HCT116 (cell line): ENCODE data around the gene IGFN1. TPM values are rescaled to one million over a fixed set of nuclear protein-coding genes. Genes with fewer than 3 reads are reported as not detected.

ENCODE experiments used
- ATAC-seq: fragments of 200-7000 bp; cut with Tn5 transposase; 2 replicates; pipeline ENCODE4 v1.9.1; 2020; ENCODE audit warnings: mild to moderate bottlenecking, moderate library complexity
- BruUV-seq: library from RNA; stranded (reverse); fragments of 400-500 nt; replicated peaks from 2 replicates; lab custom pipeline; 2021; lab: Mats Ljungman, UMichigan
- CTCF ChIA-PET: fragments of 300-600 bp; sonication (Branson Sonifier 250); formaldehyde crosslinking; loops from one replicate; lab custom pipeline; 2021; ENCODE audit warnings: antibody characterized with exemption; lab: Charles Lee
- POLR2A ChIA-PET: fragments of 300-600, 350-600 bp; sonication (Branson Sonifier 250); formaldehyde crosslinking; loops from one replicate; lab custom pipeline; 2021; ENCODE audit warnings: antibody characterized with exemption; lab: Charles Lee
- RAD21 ChIA-PET, 2 experiments: fragments of 300-600 bp; sonication (Branson Sonifier 250); formaldehyde crosslinking; loops; one replicate each; lab custom pipeline; 2023; ENCODE audit warnings: low total read pairs in 2 of 2; ENCODE audit not compliant: uncharacterized antibody in 2 of 2, unreplicated experiment in 2 of 2, low non-redundant PET in 1 of 2; lab: Charles Lee
- DNase-seq: peaks from one replicate; pipeline ENCODE4 v3.0.0-alpha.2; 2010; ENCODE audit warnings: low read depth, low spot score
- H2AFZ ChIP-seq: fragments of 200-600 bp; shearing (Covaris generic), sonication (generic); 2 replicates; pipeline ENCODE4 v1.6.1; 2017; ENCODE audit warnings: low read depth, mixed run types, mixed read lengths, antibody characterized with exemption, low read length; ENCODE audit not compliant: poor library complexity, severe bottlenecking
- H3K27ac ChIP-seq: 2 replicates; pipeline ENCODE4 v1.5.1; 2012; ENCODE audit warnings: low read depth, low read length
- H3K27me3 ChIP-seq: fragments of 200-600 bp; sonication (generic); 2 replicates; pipeline ENCODE4 v1.6.1; 2016; ENCODE audit warnings: mixed run types, low read length, mixed read lengths; ENCODE audit not compliant: insufficient read depth
- H3K36me3 ChIP-seq, 2 experiments: fragments of 200-500 bp in 1 of 2; fragments of 200-600 bp in 1 of 2; sonication (Bioruptor generic) in 1 of 2; sonication (generic) in 1 of 2; 2 replicates each; pipeline versions ENCODE4 v1.5.1 to v1.6.1; 2014 to 2016; ENCODE audit warnings: low read length in 2 of 2, inconsistent platforms in 1 of 2, mixed read lengths in 1 of 2, mixed run types in 1 of 2; ENCODE audit not compliant: insufficient read depth in 2 of 2, control insufficient read depth in 1 of 2
- H3K4me1 ChIP-seq, 2 experiments: fragments of 200-600 bp in 1 of 2; sonication (generic) in 1 of 2; 2 replicates each; pipeline versions ENCODE4 v1.5.1 to v1.6.1; 2012 to 2017; ENCODE audit warnings: low read length in 2 of 2, inconsistent platforms in 1 of 2, mild to moderate bottlenecking in 1 of 2, mixed read lengths in 1 of 2, mixed run types in 1 of 2, moderate library complexity in 1 of 2; ENCODE audit not compliant: insufficient read depth in 2 of 2, control insufficient read depth in 1 of 2
- H3K4me2 ChIP-seq: fragments of 200-600 bp; sonication (generic); 2 replicates; pipeline ENCODE4 v1.6.1; 2017; ENCODE audit warnings: mixed run types, low read length, mixed read lengths
- H3K4me3 ChIP-seq, 2 experiments: fragments of 200-600 bp in 1 of 2; sonication (generic) in 1 of 2; replicated peaks in 1 of 2; 2 replicates each; pipeline ENCODE4 v1.5.1; 2011 to 2016; ENCODE audit warnings: low read length in 2 of 2, control low read depth in 1 of 2, low read depth in 1 of 2, mild to moderate bottlenecking in 1 of 2, mixed read lengths in 1 of 2, mixed run types in 1 of 2
- H3K79me2 ChIP-seq: fragments of 200-600 bp; sonication (generic); 2 replicates; pipeline ENCODE4 v1.6.1; 2017; ENCODE audit warnings: mild to moderate bottlenecking, mixed run types, low read length, moderate library complexity, mixed read lengths; ENCODE audit not compliant: insufficient read depth
- H3K9ac ChIP-seq: fragments of 200-600 bp; sonication (generic); 2 replicates; pipeline ENCODE4 v1.6.1; 2016; ENCODE audit warnings: low read length, mixed read lengths
- H3K9me2 ChIP-seq: fragments of 200-600 bp; sonication (generic), shearing (Covaris generic); 2 replicates; pipeline ENCODE4 v1.6.1; 2017; ENCODE audit warnings: mixed run types, mild to moderate bottlenecking, moderate library complexity; ENCODE audit not compliant: insufficient read depth
- H3K9me3 ChIP-seq, 2 experiments: fragments of 200-500 bp in 1 of 2; fragments of 200-600 bp in 1 of 2; sonication (Bioruptor generic) in 1 of 2; sonication (generic) in 1 of 2; 2 replicates each; pipeline ENCODE4 v1.6.1; 2014 to 2017; ENCODE audit warnings: low read length in 2 of 2, mixed read lengths in 2 of 2, inconsistent platforms in 1 of 2, low read depth in 1 of 2, mild to moderate bottlenecking in 1 of 2, mixed run types in 1 of 2, moderate library complexity in 1 of 2; ENCODE audit not compliant: control insufficient read depth in 1 of 2, insufficient read depth in 1 of 2
- H4K20me1 ChIP-seq: fragments of 200-600 bp; sonication (generic), shearing (Covaris generic); 2 replicates; pipeline ENCODE4 v1.6.1; 2017; ENCODE audit warnings: mixed run types, mild to moderate bottlenecking, moderate library complexity; ENCODE audit not compliant: insufficient read depth
- CEBPB ChIP-seq: IDR thresholded peaks from 2 replicates; pipeline ENCODE4 v1.6.1; 2012; ENCODE audit warnings: low read depth
- ELF1 ChIP-seq: IDR thresholded peaks from 2 replicates; pipeline ENCODE4 v1.6.1; 2012; ENCODE audit warnings: low read depth, borderline replicate concordance
- EZH2 ChIP-seq: fragments of 200-600 bp; sonication (generic); IDR thresholded peaks from 2 replicates; pipeline ENCODE4 v1.6.1; 2017; ENCODE audit warnings: antibody characterized with exemption, mixed run types
- EZH2phosphoT487 ChIP-seq: fragments of 200-600 bp; IDR thresholded peaks from 2 replicates; pipeline ENCODE4 v1.6.1; 2018; ENCODE audit warnings: antibody characterized with exemption, borderline replicate concordance
- JUND ChIP-seq: IDR thresholded peaks from 2 replicates; pipeline ENCODE4 v1.6.1; 2012
- POLR2A ChIP-seq: IDR thresholded peaks from 2 replicates; pipeline ENCODE4 v1.7.0; 2011; ENCODE audit warnings: borderline replicate concordance; ENCODE audit not compliant: insufficient read depth, insufficient read length; ENCODE audit errors: extremely low read depth
- POLR2AphosphoS5 ChIP-seq: IDR thresholded peaks from 2 replicates; pipeline ENCODE4 v1.6.1; 2011; ENCODE audit warnings: mild to moderate bottlenecking, low read depth, low read length, moderate library complexity
- RAD21 ChIP-seq: IDR thresholded peaks from 2 replicates; pipeline ENCODE4 v1.6.1; 2012; ENCODE audit warnings: low read depth, mild to moderate bottlenecking
- SP1 ChIP-seq: IDR thresholded peaks from 2 replicates; pipeline ENCODE4 v1.6.1; 2012; ENCODE audit warnings: low read depth
- TCF7L2 ChIP-seq: IDR thresholded peaks from 2 replicates; pipeline ENCODE4 v1.7.0; 2011; ENCODE audit warnings: borderline replicate concordance, inconsistent platforms; ENCODE audit not compliant: insufficient read depth, insufficient read length; ENCODE audit errors: extremely low read depth
- YY1 ChIP-seq: IDR thresholded peaks from 2 replicates; pipeline ENCODE4 v1.6.1; 2011; ENCODE audit warnings: low read length, low read depth, moderate library complexity, mild to moderate bottlenecking; ENCODE audit not compliant: insufficient replicate concordance; ENCODE audit errors: extremely low read depth
- intact Hi-C: fragments of 100-400 bp; cut with micrococcal nuclease; formaldehyde crosslinking; loops from 2 replicates; pipeline ENCODE4 v1.10.0; 2022
- total RNA-seq: library from RNA; stranded (reverse); gene quantifications from one replicate; pipeline ENCODE4 v1.2.1, GENCODE V29; 2021; ENCODE audit not compliant: unreplicated experiment
- TF ChIP-seq, protein P1 (sequence below), 3 experiments: fragments of 200-600 bp in 1 of 3; sonication (generic) in 1 of 3; IDR thresholded peaks in 2 of 3; conservative IDR thresholded peaks in 1 of 3; 2 replicates each; pipeline ENCODE4 v1.5.1; 2012 to 2017; ENCODE audit warnings: low read depth in 2 of 3, low read length in 2 of 3, antibody characterized with exemption in 1 of 3, borderline replicate concordance in 1 of 3, control low read depth in 1 of 3, mild to moderate bottlenecking in 1 of 3, mixed read lengths in 1 of 3, mixed run types in 1 of 3, moderate library complexity in 1 of 3; ENCODE audit not compliant: insufficient read depth in 1 of 3
- TF ChIP-seq, protein P2 (sequence below): IDR thresholded peaks from 2 replicates; pipeline ENCODE4 v1.6.1; 2012
- TF ChIP-seq, protein P3 (sequence below): IDR thresholded peaks from 2 replicates; pipeline ENCODE4 v1.6.1; 2011; ENCODE audit warnings: mild to moderate bottlenecking, low read length, moderate library complexity; ENCODE audit not compliant: insufficient replicate concordance; ENCODE audit errors: extremely low read depth

IGFN1 gene
- total RNA-seq, 1 experiment from 2014 or later: not detected

DNA sequence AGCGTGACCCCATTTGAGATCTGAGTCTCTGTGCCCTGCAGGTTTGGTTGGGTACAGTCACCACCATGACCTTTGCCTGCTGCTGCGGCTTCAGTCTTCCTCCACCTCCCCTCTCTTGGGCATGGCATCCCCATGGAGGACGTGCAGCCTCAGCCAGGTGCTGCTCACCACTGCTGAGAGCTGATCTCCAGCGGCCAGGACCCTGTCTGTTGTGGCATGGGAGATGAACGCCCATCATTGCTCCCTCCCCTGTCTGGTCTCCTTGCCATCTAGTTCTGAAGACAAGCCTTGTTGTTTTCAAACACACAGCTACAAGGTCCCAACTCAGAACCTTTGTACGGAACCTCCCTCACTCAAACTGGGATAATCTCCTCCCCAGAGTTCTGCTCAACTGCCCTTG, 73.4 kb downstream of the IGFN1 start:
- BruUV-seq: no TSS peak
- Histone ChIP-seq H3K36me3 (no peaks in the 10 kb centered on the region), H3K4me2 (no peak overlapping the region), H3K9me3 (no peaks in the 10 kb centered on the region), H2AFZ (no peak overlapping the region), H3K4me1 (peaks cover 12 to 51% of the 10 kb centered on the region in 2 experiments), H3K9ac (no peak overlapping the region), H3K79me2 (no peaks in the 10 kb centered on the region), H3K9me2 (no peaks in the 10 kb centered on the region), H3K27me3 (no peaks in the 10 kb centered on the region), H3K27ac (no peak overlapping the region), H3K4me3 (no peak overlapping the region), H4K20me1 (no peaks in the 10 kb centered on the region)
- TF ChIP-seq, protein P1, sequence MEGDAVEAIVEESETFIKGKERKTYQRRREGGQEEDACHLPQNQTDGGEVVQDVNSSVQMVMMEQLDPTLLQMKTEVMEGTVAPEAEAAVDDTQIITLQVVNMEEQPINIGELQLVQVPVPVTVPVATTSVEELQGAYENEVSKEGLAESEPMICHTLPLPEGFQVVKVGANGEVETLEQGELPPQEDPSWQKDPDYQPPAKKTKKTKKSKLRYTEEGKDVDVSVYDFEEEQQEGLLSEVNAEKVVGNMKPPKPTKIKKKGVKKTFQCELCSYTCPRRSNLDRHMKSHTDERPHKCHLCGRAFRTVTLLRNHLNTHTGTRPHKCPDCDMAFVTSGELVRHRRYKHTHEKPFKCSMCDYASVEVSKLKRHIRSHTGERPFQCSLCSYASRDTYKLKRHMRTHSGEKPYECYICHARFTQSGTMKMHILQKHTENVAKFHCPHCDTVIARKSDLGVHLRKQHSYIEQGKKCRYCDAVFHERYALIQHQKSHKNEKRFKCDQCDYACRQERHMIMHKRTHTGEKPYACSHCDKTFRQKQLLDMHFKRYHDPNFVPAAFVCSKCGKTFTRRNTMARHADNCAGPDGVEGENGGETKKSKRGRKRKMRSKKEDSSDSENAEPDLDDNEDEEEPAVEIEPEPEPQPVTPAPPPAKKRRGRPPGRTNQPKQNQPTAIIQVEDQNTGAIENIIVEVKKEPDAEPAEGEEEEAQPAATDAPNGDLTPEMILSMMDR (IDR thresholded peaks at IDR 0.05 in 2 of 3, conservative IDR thresholded peaks at IDR 0.05 in 1 of 3; ENCODE audit: borderline replicate concordance in 1 of 3, insufficient read depth in 1 of 3, low read depth in 2 of 3, low read length in 2 of 3): no peak
- TF ChIP-seq, protein P2, sequence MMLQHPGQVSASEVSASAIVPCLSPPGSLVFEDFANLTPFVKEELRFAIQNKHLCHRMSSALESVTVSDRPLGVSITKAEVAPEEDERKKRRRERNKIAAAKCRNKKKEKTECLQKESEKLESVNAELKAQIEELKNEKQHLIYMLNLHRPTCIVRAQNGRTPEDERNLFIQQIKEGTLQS: no peak
- TF ChIP-seq CEBPB: no peak
- TF ChIP-seq RAD21: no peak
- no peak for TF ChIP-seq EZH2
- TF ChIP-seq YY1: no peak
- TF ChIP-seq JUND: no peak
- ATAC-seq: no peak
- POLR2A ChIA-PET: no interaction called here
- intact Hi-C loops: no loop called here
- no peak for DNase-seq
- RAD21 ChIA-PET: no interaction called here
- CTCF ChIA-PET: no interaction called here

DNA sequence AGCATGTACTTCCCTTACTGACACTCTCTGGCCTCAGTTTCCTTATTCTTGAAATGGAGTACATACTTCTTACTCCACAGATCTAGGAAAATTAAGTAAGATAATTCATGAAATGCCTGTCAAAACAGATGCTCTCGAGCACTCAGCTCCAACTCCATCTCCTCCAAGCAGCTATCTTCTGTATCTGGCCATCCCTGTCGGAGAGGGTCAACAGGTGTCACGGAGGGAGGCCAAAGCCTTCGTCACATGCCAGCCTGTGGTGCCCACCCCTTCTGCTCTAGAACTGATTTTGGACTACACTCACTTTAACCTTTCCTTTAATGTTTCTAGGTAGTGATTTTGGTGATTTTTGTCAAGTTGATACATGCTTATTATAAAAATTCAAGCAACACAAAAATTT, 73.9 kb downstream of the IGFN1 start:
- Histone ChIP-seq H4K20me1 (no peaks in the 10 kb centered on the region), H3K9me3 (no peaks in the 10 kb centered on the region), H2AFZ (no peak overlapping the region), H3K4me3 (no peak overlapping the region), H3K79me2 (no peaks in the 10 kb centered on the region), H3K27me3 (0 out of 2 replicates have a peak, but pooled peaks cover 2% of the 10 kb centered on the region), H3K4me1 (peaks cover 7 to 46% of the 10 kb centered on the region in 2 experiments), H3K4me2 (no peak overlapping the region), H3K9me2 (no peaks in the 10 kb centered on the region), H3K36me3 (no peaks in the 10 kb centered on the region), H3K9ac (no peak overlapping the region), H3K27ac (no peak overlapping the region)
- intact Hi-C loops: no loop called here
- CTCF ChIA-PET: no interaction called here
- RAD21 ChIA-PET: no interaction called here
- no TSS peak for BruUV-seq
- TF ChIP-seq EZH2 (no peak), POLR2A (no peak), POLR2AphosphoS5 (no peak), ELF1 (no peak), EZH2phosphoT487 (no peak), YY1 (no peak), SP1 (no peak), TCF7L2 (no peak)
- TF ChIP-seq, protein P3, sequence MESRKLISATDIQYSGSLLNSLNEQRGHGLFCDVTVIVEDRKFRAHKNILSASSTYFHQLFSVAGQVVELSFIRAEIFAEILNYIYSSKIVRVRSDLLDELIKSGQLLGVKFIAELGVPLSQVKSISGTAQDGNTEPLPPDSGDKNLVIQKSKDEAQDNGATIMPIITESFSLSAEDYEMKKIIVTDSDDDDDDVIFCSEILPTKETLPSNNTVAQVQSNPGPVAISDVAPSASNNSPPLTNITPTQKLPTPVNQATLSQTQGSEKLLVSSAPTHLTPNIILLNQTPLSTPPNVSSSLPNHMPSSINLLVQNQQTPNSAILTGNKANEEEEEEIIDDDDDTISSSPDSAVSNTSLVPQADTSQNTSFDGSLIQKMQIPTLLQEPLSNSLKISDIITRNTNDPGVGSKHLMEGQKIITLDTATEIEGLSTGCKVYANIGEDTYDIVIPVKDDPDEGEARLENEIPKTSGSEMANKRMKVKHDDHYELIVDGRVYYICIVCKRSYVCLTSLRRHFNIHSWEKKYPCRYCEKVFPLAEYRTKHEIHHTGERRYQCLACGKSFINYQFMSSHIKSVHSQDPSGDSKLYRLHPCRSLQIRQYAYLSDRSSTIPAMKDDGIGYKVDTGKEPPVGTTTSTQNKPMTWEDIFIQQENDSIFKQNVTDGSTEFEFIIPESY: no peak
- TF ChIP-seq, protein P2: no peak
- ATAC-seq (no peak), DNase-seq (no peak)
- POLR2A ChIA-PET: no interaction called here
